Esophagus muscularis mucosa (tissue), 4 donors: ENCODE data around the gene NINJ2. TPM values are rescaled to one million over a fixed set of nuclear protein-coding genes. Genes with fewer than 3 reads are reported as not detected.

Experiments
- DNase-seq: peaks from one replicate; pipeline ENCODE4 v3.0.0-alpha.2; 2017; ENCODE audit errors: extremely low spot score
- H3K27ac ChIP-seq, 4 donors: fragments of 200-600 bp; sonication (generic); replicated peaks in 1 of 4; 1 replicate in 3 of 4; 2 replicates in 1 of 4; pipeline ENCODE4 v1.5.1; 2016 to 2019; ENCODE audit warnings: mild to moderate bottlenecking in 1 of 4
- H3K27me3 ChIP-seq, 4 donors: fragments of 200-600 bp; sonication (generic); one replicate each; pipeline versions ENCODE4 v1.5.1 to v1.6.0; 2016 to 2019
- H3K36me3 ChIP-seq, 4 donors: fragments of 200-600 bp; sonication (generic); one replicate each; pipeline ENCODE4 v1.5.1; 2016 to 2019
- H3K4me1 ChIP-seq, 4 donors: fragments of 200-600 bp; sonication (generic); one replicate each; pipeline ENCODE4 v1.5.1; 2016 to 2019
- H3K4me3 ChIP-seq, 4 donors: fragments of 200-600 bp; sonication (generic); 1 replicate in 2 of 4; 2 replicates in 2 of 4; pipeline ENCODE4 v1.5.1; 2016 to 2019; ENCODE audit warnings: mild to moderate bottlenecking in 4 of 4, moderate library complexity in 1 of 4
- H3K9me3 ChIP-seq, 4 donors: fragments of 200-600 bp; sonication (generic); 1 replicate in 3 of 4; 2 replicates in 1 of 4; pipeline ENCODE4 v1.5.1; 2016 to 2019
- CTCF ChIP-seq, 3 experiments: fragments of 200-600 bp in 2 of 3; fragments of 450-650 bp in 1 of 3; sonication (generic) in 2 of 3; IDR thresholded peaks; one replicate each; pipeline ENCODE4 v1.5.1; 2017 to 2019; ENCODE audit warnings: antibody characterized with exemption in 3 of 3, mild to moderate bottlenecking in 2 of 3, moderate library complexity in 1 of 3
- EP300 ChIP-seq: sonication (generic); formaldehyde crosslinking; IDR thresholded peaks from one replicate; pipeline ENCODE4 v1.6.1; 2017; ENCODE audit warnings: antibody characterized with exemption
- POLR2A ChIP-seq: fragments of 450-650 bp; IDR thresholded peaks from one replicate; pipeline ENCODE4 v1.6.1; 2017; ENCODE audit warnings: antibody characterized with exemption, moderate library complexity, mild to moderate bottlenecking, low read depth
- POLR2AphosphoS5 ChIP-seq, 2 donors: sonication (generic); formaldehyde crosslinking; IDR thresholded peaks; one replicate each; pipeline ENCODE4 v1.6.1; 2017; ENCODE audit warnings: antibody characterized with exemption in 2 of 2
- WGBS: methylation state at CpG from one replicate; pipeline ENCODE4 v1.1.5; 2018; 5-methylcytosine and 5-hydroxymethylcytosine counted together
- intact Hi-C: fragments of 100-400 bp; cut with DNase I; formaldehyde crosslinking; loops from one replicate; pipeline ENCODE4 v1.15.1; 2023
- total RNA-seq, 4 donors: library from RNA; depleted of rRNA; stranded (reverse); fragments of >200 nt; gene quantifications; one replicate each; pipeline versions ENCODE4 v1.1.0 to v1.2.1, GENCODE V29; 2016

NINJ2 gene
- total RNA-seq, 4 donors from 2014 or later: 2.9 to 11.1 (median 7.1) TPM

- H3K27me3 ChIP-seq: peaks cover 0 to 53% (median 0%) of the 10 kb centered on the region in 4 donors
- DNase-seq: no peak
- no peak overlapping the region for H3K4me3 ChIP-seq
- WGBS: 73% methylated on average over 13 of the region's 13 CpGs
- TF ChIP-seq CTCF (IDR thresholded peaks at IDR 0.05) (no peak), POLR2A (no peak), EP300 (no peak), POLR2AphosphoS5 (IDR thresholded peaks at IDR 0.05) (no peak)
- H3K4me1 ChIP-seq: peaks cover 14 to 28% (median 19%) of the 10 kb centered on the region in 4 donors
- H3K36me3 ChIP-seq: peaks cover 0 to 7% (median 0%) of the 10 kb centered on the region in 4 donors
- H3K9me3 ChIP-seq: no peaks in the 10 kb centered on the region
- H3K27ac ChIP-seq: no peak overlapping the region
- intact Hi-C loops: loop anchor here (2.0 to 5.0 kb wide), 2 partner anchors 91 to 107 kb away; partner anchors contain the start of gene B4GALNT3
These were observed 115.3 kb downstream of the NINJ2 start for GRCh38 chr12:547883-548470.

GRCh38 chr12:546920-547845 lies 116.1 kb downstream of the NINJ2 start:
- H3K27ac ChIP-seq: no peak overlapping the region
- intact Hi-C loops: loop anchor here (2.0 to 5.0 kb wide), 2 partner anchors 90 to 106 kb away; partner anchors contain the start of gene B4GALNT3

GRCh38 chr12:546265-546919 lies 116.9 kb downstream of the NINJ2 start:
- H3K9me3 ChIP-seq: no peaks in the 10 kb centered on the region
- TF ChIP-seq POLR2A: no peak
- no peak for TF ChIP-seq EP300
- no peak for TF ChIP-seq CTCF (IDR thresholded peaks at IDR 0.05)
- TF ChIP-seq POLR2AphosphoS5 (IDR thresholded peaks at IDR 0.05): no peak
- peaks cover 0 to 53% (median 0%) of the 10 kb centered on the region in 4 donors for H3K27me3 ChIP-seq
- WGBS: 80% methylated on average over 39 of the region's 41 CpGs
- peaks cover 0 to 7% (median 0%) of the 10 kb centered on the region in 4 donors for H3K36me3 ChIP-seq
- no peak overlapping the region for H3K27ac ChIP-seq
- no peak overlapping the region for H3K4me3 ChIP-seq
- DNase-seq: no peak
- H3K4me1 ChIP-seq: peaks cover 7 to 18% (median 10%) of the 10 kb centered on the region in 4 donors
- intact Hi-C loops: loop anchor here (2.0 to 5.0 kb wide), 2 partner anchors 89 to 106 kb away; partner anchors contain the start of gene B4GALNT3

More at GRCh38 chr12:546920-547845, 116.1 kb downstream of the NINJ2 start:
- H3K4me1 ChIP-seq: peaks cover 7 to 25% (median 11%) of the 10 kb centered on the region in 4 donors
- H3K36me3 ChIP-seq: peaks cover 0 to 7% (median 0%) of the 10 kb centered on the region in 4 donors
- peaks cover 0 to 53% (median 0%) of the 10 kb centered on the region in 4 donors for H3K27me3 ChIP-seq
- no peaks in the 10 kb centered on the region for H3K9me3 ChIP-seq
- 39% methylated on average over 24 of the region's 44 CpGs for WGBS
- no peak for DNase-seq
- H3K4me3 ChIP-seq: no peak overlapping the region
- TF ChIP-seq CTCF (IDR thresholded peaks at IDR 0.05): peak in 2 of 3 experiments; percentile 95 to 98
- TF ChIP-seq POLR2AphosphoS5 (IDR thresholded peaks at IDR 0.05): peak in 1 of 2 donors; percentile 47
- TF ChIP-seq POLR2A: no peak
- TF ChIP-seq EP300: no peak

GRCh38 chr12:545835-546234 lies 117.4 kb downstream of the NINJ2 start:
- TF ChIP-seq POLR2A (no peak), EP300 (no peak), CTCF (IDR thresholded peaks at IDR 0.05) (no peak), POLR2AphosphoS5 (IDR thresholded peaks at IDR 0.05) (no peak)
- H3K27ac ChIP-seq: no peak overlapping the region

More at GRCh38 chr12:545835-546234, 117.4 kb downstream of the NINJ2 start:
- WGBS: 74% methylated on average over 6 of the region's 6 CpGs
- peaks cover 7 to 17% (median 10%) of the 10 kb centered on the region in 4 donors for H3K4me1 ChIP-seq
- H3K36me3 ChIP-seq: peaks cover 0 to 7% (median 0%) of the 10 kb centered on the region in 4 donors
- peaks cover 0 to 52% (median 0%) of the 10 kb centered on the region in 4 donors for H3K27me3 ChIP-seq
- DNase-seq: no peak
- intact Hi-C loops: loop anchor here (2.0 to 5.0 kb wide), 2 partner anchors 89 to 105 kb away; partner anchors contain the start of gene B4GALNT3
- H3K4me3 ChIP-seq: no peak overlapping the region
- no peaks in the 10 kb centered on the region for H3K9me3 ChIP-seq
